GM21381 (cell line): Measurements from ENCODE around the gene IGHMBP2.

Experiments used
- ATAC-seq: cut with Tn5 transposase; IDR thresholded peaks from one replicate; pipeline ENCODE4 v1.9.1; 2021; ENCODE audit warnings: mild to moderate bottlenecking, moderate library complexity; ENCODE audit not compliant: unreplicated experiment

Gene IGHMBP2

GRCh38 chr11:68889948-68890446 is 13.7 kb upstream of the IGHMBP2 start:
- no peak for ATAC-seq

DNA sequence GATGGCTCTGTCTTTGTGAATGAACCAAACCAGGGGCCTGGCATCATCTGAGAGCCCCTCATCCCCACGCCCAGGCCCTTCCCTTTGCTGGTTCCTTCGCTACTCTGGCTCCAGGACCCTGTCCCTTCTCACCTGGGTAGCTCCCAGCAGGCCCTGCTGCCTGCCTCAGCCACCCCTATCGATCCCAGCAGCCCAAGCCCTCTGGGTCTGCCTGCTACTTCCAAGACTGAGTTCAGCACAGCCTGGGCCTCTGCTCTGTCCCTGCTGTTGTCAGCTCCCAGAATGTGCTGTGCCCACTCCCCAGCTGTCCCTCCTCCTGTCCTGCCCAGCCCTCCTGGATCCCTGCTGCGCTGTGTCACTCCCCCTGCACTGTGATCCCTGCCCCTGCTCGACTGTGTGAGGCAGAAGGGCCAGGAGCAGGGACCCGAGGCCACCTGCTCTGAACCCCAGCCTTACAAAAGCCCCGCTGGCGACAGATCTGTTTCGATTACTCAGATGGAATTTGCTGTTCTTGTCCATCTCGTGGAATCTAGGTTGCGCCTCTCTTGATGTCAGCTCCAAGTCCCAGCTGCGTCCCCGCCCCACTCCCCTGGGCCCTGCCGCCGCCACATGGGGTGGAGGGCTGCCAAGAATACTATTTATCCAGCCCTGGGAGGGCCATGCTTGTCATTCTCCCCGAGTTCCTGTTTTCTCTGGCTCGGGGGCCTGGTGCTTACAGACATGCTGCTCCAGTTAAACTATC is 13.0 kb upstream of the IGHMBP2 start:
- no peak for ATAC-seq

- ATAC-seq = no peak
Observed at GRCh38 chr11:68891351-68891948, 12.2 kb upstream of the IGHMBP2 start.

DNA sequence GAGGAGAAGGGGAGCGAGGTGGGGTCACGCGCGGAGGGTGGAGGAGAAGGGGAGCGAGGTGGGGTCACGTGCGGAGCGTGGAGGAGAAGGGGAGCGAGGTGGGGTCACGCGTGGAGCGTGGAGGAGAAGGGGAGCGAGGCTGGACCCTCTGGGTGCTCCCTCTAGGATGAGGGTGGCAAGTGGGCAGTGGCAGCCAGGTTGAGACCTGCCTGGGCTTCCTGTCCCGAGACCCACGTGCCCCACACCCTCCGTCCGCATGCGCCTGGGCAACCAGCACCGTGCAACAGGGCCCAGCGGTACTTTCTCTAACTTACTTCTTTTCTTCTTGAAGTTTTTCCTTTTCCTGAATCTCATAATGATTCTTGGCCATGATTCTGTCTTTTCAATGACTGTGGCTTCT is 11.1 kb upstream of the IGHMBP2 start:
- no peak for ATAC-seq

GRCh38 chr11:68893282-68893681 is 10.4 kb upstream of the IGHMBP2 start:
- ATAC-seq = no peak

GRCh38 chr11:68896171-68896959 is 7.3 kb upstream of the IGHMBP2 start:
- ATAC-seq = no peak

DNA sequence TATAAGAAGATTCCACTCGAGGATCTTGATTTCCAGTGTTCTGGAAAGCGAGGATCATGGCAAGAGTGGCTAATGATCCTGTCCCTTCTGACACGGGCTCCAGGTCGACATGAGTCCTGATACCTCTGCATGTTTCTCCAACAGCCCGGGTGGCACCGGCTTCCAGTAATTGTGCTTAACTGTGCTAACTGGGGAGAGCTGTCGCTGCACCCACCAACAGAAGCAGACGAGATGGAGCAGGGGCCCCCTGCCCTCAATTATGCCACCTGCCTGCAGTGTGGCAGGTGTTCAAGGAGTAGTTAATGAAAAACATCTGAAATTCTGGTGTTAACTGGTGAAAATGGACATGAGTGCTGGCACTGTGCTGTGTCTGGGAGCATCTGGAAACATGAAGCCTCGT is 6.2 kb upstream of the IGHMBP2 start:
- ATAC-seq = no peak

GRCh38 chr11:68900835-68901381 is 2.8 kb upstream of the IGHMBP2 start:
- no peak for ATAC-seq

DNA sequence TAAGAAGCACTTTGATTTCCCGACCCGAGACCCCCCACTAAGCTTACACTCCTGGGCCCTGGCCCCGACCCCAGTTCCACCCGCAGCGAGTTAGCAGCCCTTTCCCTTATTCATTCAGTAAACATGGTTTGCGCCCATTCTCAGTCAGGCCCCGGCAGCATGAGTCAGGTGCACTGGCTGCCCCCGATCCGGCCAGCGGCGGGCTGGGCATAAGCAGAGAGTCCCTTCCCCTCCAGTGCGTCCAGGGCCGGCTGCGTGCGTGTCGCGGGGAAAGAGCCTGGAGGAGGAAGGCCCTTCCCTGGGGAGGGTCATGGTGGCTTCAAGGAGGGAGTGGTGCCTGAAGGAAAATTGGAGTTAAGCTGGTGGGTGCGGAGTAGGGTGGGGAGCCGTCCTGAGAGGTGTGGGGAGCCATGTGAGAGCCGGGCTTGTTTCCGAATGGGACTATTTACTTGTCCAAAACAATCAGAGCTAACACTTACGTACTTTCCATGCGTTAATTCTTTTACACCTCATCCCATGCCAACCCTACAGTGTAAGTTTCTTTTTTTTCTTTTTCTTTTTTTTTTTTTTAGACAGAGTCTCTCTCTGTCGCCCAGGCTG is 657 bp downstream of the IGHMBP2 start:
- ATAC-seq = peak; percentile 20

DNA sequence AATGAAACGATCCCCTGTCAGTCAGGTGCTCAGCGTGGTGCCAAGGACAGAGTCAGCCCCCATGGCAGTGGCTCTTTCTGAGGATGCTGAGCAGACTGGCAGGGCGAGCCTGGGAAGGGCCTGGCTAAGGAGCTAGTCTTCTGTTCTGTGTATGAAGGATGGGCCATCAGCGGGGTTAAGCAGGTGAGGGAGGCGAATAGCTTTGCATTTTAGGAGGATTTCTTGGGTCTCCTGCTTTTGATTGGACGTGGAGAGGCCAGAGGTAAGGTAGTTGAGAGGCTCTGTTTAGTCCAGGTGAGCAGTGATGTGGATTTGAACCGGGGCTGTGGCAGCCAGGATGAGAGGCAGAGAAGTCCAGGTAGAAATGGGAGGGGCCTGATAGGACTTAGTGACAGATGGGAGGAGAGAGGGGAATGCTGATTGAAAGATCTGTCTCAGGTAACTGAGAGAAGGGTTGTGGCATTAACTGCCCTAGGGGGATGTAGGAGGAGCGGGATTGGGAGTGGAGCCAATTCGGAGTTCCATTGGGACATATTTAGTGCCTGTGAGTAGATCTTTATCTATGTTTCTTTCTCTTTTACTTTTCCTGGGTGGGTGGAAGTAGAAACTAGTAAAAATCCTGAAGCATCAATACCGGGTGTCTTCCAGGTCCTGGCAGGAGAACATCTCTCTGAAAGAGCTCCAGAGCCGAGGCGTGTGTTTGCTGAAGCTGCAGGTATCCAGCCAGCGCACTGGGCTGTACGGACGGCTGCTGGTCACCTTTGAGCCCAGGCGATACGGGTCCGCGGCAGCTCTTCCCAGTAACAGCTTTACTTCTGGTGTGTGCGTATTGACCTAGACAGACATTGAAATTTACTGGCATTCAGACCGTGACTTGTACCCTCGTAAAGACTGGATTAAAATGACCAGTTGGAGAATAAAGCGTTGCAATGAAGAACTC is 2.0 kb downstream of the IGHMBP2 start:
- no peak for ATAC-seq

GRCh38 chr11:68908273-68908672 is 4.6 kb downstream of the IGHMBP2 start:
- no peak for ATAC-seq

DNA sequence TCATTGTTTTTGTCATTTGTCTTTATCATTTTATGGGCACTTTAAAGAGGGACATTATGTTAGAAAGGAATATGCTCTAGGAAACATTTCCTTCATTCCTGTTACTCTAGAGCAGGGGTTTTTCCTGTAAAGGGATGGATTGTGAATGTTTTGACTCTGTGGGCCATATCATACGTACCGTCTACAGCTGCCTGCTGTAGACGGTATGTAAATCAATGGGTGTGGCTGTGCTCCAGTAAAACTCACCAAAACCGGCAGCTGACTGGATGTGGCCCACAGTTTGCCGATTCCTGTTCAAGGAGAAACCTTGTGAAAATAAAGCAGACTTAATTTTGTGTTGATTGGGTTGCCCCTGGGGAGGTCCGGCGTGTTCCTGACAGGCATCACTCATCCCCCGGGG is 7.3 kb downstream of the IGHMBP2 start:
- no peak for ATAC-seq

DNA sequence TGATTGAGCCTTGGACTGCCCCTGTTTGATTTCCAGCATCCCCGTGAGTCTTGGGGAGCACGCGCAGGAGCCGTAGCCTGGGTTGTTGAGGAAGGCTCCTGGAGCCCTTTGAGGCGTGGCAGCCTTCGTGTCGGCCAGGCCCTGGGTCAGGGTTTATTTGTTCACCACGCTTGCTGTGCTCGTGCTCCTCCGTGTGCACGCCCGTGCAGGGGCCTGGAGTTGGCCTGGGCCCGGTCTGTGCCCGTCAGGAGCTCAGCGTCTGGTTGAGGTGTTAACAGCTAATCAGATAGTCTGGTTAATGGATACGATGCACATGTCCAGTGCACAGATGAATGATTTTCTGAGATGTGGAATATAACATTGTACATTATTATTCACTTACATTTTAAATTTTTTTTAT is 8.0 kb downstream of the IGHMBP2 start:
- no peak for ATAC-seq

GRCh38 chr11:68912254-68912653 is 8.6 kb downstream of the IGHMBP2 start:
- ATAC-seq = no peak

DNA sequence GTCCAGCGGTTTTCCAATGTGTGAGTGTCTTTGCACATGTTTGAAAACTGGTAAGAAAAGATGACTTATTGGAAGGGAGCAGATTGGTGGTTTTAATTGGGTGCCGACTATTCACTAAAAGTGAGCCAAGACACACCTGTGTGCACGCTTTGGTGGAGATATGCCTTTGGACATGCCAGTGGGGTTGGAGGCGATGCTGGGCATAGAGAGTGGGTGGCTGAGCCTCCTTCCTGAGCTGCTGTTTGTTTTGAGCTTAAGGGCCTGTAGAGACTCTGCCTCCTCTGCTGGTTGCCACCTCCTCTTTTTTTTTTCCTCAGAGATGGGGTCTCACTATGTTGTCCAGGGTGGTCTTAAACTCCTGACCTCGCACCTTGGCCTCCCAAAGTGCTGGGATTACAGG is 9.5 kb downstream of the IGHMBP2 start:
- ATAC-seq = no peak

DNA sequence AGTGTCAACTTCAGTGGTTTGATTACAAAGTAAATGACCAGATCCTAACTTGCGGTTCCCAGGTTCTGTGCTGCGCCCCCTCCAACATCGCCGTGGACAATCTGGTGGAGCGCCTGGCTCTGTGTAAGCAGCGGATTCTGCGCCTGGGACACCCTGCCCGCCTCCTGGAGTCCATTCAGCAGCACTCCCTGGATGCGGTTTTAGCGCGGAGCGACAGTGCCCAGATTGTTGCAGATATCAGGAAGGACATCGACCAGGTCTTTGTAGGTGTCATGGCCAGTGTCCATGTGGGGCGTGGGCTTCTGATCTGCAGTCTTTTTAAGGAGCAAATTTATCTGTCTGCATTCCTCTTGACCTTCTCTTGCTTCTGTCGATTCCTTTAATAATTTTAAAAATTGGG is 11.1 kb downstream of the IGHMBP2 start:
- ATAC-seq = no peak

GRCh38 chr11:68916439-68916838 is 12.7 kb downstream of the IGHMBP2 start:
- ATAC-seq = no peak

DNA sequence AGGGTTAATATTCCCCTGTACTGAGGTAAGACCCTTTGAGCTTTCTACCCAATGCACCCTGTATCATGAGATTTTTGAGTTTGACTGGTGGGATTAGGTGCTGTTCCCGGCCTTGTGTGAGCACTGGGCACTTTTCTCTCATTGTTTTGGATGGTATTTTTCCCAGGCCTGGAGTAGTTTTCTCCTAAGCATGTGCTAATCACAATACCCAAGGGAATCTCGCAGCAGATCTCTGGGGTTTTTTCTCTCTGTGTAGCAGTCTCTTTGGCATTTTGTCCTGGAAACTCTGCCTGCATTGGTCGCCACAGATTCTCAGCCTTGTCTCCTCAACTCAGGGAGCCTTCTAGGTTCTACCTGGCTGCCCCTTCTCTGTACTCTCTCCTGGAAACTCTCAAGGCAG is 19.9 kb downstream of the IGHMBP2 start:
- no peak for ATAC-seq

- no peak for ATAC-seq
Observed at GRCh38 chr11:68924073-68924925, 20.6 kb downstream of the IGHMBP2 start.
